GM21423 (cell line): ENCODE measurements around the gene NSD2.
"Not testable (repeated sequence)": the region's sequence is repeated elsewhere in the genome, so short reads cannot be mapped to it uniquely, and the experiment has no call there.

Source experiments
- ATAC-seq: cut with Tn5 transposase; IDR thresholded peaks from one replicate; pipeline ENCODE4 v1.9.1; 2021; ENCODE audit warnings: mild to moderate bottlenecking, moderate library complexity; ENCODE audit not compliant: unreplicated experiment

The NSD2 gene

GRCh38 chr4:1996866-1997611 is 125.8 kb downstream of the NSD2 start:
- ATAC-seq, result no peak

- no peak for ATAC-seq
Observed at GRCh38 chr4:1997712-1998111, 126.5 kb downstream of the NSD2 start.

- ATAC-seq, result no peak
Observed at GRCh38 chr4:1998296-1998695, 127.1 kb downstream of the NSD2 start.

GRCh38 chr4:1999308-1999707 is 128.1 kb downstream of the NSD2 start:
- ATAC-seq, result not testable (repeated sequence)

GRCh38 chr4:2003361-2003760 is 132.2 kb downstream of the NSD2 start:
- not testable (repeated sequence) for ATAC-seq

- ATAC-seq, result no peak
Observed at GRCh38 chr4:2006367-2006766, 135.2 kb downstream of the NSD2 start.

- no peak for ATAC-seq
Observed at GRCh38 chr4:2006956-2007653, 135.9 kb downstream of the NSD2 start.

GRCh38 chr4:2007804-2008670 is 136.8 kb downstream of the NSD2 start:
- ATAC-seq, result no peak

GRCh38 chr4:2008671-2008920 is 137.4 kb downstream of the NSD2 start:
- no peak for ATAC-seq

GRCh38 chr4:2008921-2009650 is 137.9 kb downstream of the NSD2 start, which contains the start of gene NELFA:
NELFA (minus strand) TSS chr4:2008974; CDS start chr4:2008959, 15 bp downstream.
- ATAC-seq, result peak; percentile 80

GRCh38 chr4:2009651-2010233 is 138.5 kb downstream of the NSD2 start:
- no peak for ATAC-seq

- no peak for ATAC-seq
Observed at GRCh38 chr4:2011583-2011982, 140.4 kb downstream of the NSD2 start.

GRCh38 chr4:2015008-2015407 is 143.8 kb downstream of the NSD2 start:
- no peak for ATAC-seq

GRCh38 chr4:2021358-2022018 is 150.3 kb downstream of the NSD2 start:
- not testable (repeated sequence) for ATAC-seq

GRCh38 chr4:2024683-2025082 is 153.5 kb downstream of the NSD2 start:
- no peak for ATAC-seq

GRCh38 chr4:2025817-2026216 is 154.6 kb downstream of the NSD2 start:
- no peak for ATAC-seq

GRCh38 chr4:2027120-2027519 is 155.9 kb downstream of the NSD2 start:
- not testable (repeated sequence) for ATAC-seq

- not testable (repeated sequence) for ATAC-seq
Observed at GRCh38 chr4:2031161-2031560, 160.0 kb downstream of the NSD2 start.
